ENCODE results near the gene TGIF2. TPM values are rescaled to one million over a fixed set of nuclear protein-coding genes. Genes with fewer than 3 reads are reported as not detected.

TGIF2 gene
- total RNA-seq (2012; rRNA removed) = 9.7 and 10.6 TPM in 2 replicates
- polyA plus RNA-seq (2012; rRNA removed) = 11.6 and 12.7 TPM in 2 replicates
- polyA plus RNA-seq (2012; cell fraction: cytosol; rRNA removed) = 7.5 and 9.7 TPM in 2 replicates
- polyA plus RNA-seq (2012; cell fraction: nucleus; rRNA removed; ENCODE audit: low replicate concordance) = 9.9 and 15.1 TPM in 2 replicates
- percentile 63 among the genes with signal in this experiment for Bru-seq, nascent RNA
- percentile 85 among the genes with signal in this experiment for BruChase-seq, experiment 1, labeled RNA remaining after a 6-hour chase
- percentile 89 among the genes with signal in this experiment for BruChase-seq, experiment 2, labeled RNA remaining after a 2-hour chase
- long read RNA-seq, transcript TGIF2-201 (3 exons, 3,406 nt) = major isoform, 9 of 19 reads
- long read RNA-seq, partial matches to known transcripts = 4 of 19 reads
- long read RNA-seq, other reads (novel, unspliced or antisense) = 5 of 19 reads

- H3K4me1 ChIP-seq (ENCODE audit: control insufficient read depth, insufficient read depth, low read length) = peaks cover 13% of the 10 kb centered on the region
- peaks cover 29% of the 10 kb centered on the region for H4K20me1 ChIP-seq (ENCODE audit: insufficient read depth, low read length)
- peaks cover 24% of the 10 kb centered on the region for H3K9me1 ChIP-seq (ENCODE audit: insufficient read depth, low read length)
- H4K8ac ChIP-seq (ENCODE audit: low read depth in 2 of 2, low read length in 2 of 2) = peak within 1 kb of the TSS; percentile 99 to 100
- H2AFZ ChIP-seq (replicated peaks; ENCODE audit: low read length, poor library complexity) = peak within 1 kb of the TSS; percentile 98
- peak within 1 kb of the TSS; percentile 95 for H3K4me2 ChIP-seq (ENCODE audit: low read depth, low read length)
- H2AK5ac ChIP-seq (ENCODE audit: low read depth, low read length) = peak within 1 kb of the TSS; percentile 96
- H3K36me3 ChIP-seq (ENCODE audit: control insufficient read depth, insufficient read depth, low read length) = no peaks in the 10 kb centered on the region
- H3K27me3 ChIP-seq (ENCODE audit: control insufficient read depth, insufficient read depth, low read length) = no peaks in the 10 kb centered on the region
- DNase-seq (peak; percentile 81), ATAC-seq (ENCODE audit: low read depth) (peak; percentile 91)
- BruUV-seq (replicated peaks) = no TSS peak
- in situ Hi-C loops (cut with MboI; ENCODE audit: low sequenced_read_pairs) = no loop called here
- peak within 1 kb of the TSS; percentile 72 for H3K18ac ChIP-seq (ENCODE audit: low read depth, low read length)
- CTCF ChIA-PET = no interaction called here
- peak within 1 kb of the TSS; percentile 98; the same call in 2 of the 3 replicates for H2BK15ac ChIP-seq (ENCODE audit: low read depth, low read length)
- peak within 1 kb of the TSS; percentile 47 for H3K56ac ChIP-seq (ENCODE audit: extremely low read depth, insufficient read depth, low read length)
- peak within 1 kb of the TSS; percentile 81 for H3K27ac ChIP-seq (ENCODE audit: insufficient read depth, low read length)
- peak within 1 kb of the TSS; percentile 91 for H4K91ac ChIP-seq (ENCODE audit: insufficient read depth, low read depth, low read length)
- peak within 1 kb of the TSS; percentile 71 for H3K9ac ChIP-seq (ENCODE audit: low read depth, low read length)
- TF ChIP-seq RFX5 (IDR thresholded peaks at IDR 0.05; ENCODE audit: low read depth, low read length) = no peak
- TF ChIP-seq FOS (IDR thresholded peaks at IDR 0.05; ENCODE audit: low read depth, low read length) = no peak
- no peak; the same call in 1 of the 2 replicates for TF ChIP-seq CHD1 (IDR thresholded peaks at IDR 0.05; ENCODE audit: low read depth, low read length)
- TF ChIP-seq MAFK (IDR thresholded peaks at IDR 0.05; ENCODE audit: low read depth, low read length) = no peak
- TF ChIP-seq SMC3 (IDR thresholded peaks at IDR 0.05; ENCODE audit: low read depth, low read length) = no peak
- no peak for TF ChIP-seq ELK1 (IDR thresholded peaks at IDR 0.05; ENCODE audit: borderline replicate concordance, low read depth, low read length)
- TF ChIP-seq MAZ (IDR thresholded peaks at IDR 0.05; ENCODE audit: borderline replicate concordance, low read depth, low read length) = peak; percentile 100
- TF ChIP-seq POLR2A (IDR thresholded peaks at IDR 0.05; ENCODE audit: low read depth, low read length) = peak; percentile 61
- TF ChIP-seq RCOR1 (IDR thresholded peaks at IDR 0.05; ENCODE audit: insufficient replicate concordance, low read length) = no peak
- 0 out of 2 replicates have a peak, but pooled peaks have one; percentile 25 for TF ChIP-seq MXI1 (IDR thresholded peaks at IDR 0.05; ENCODE audit: borderline replicate concordance, low read depth, low read length)
- POLR2A ChIA-PET (ENCODE audit: unreplicated experiment) = no interaction called here
- intact Hi-C loops (cut with micrococcal nuclease) = no loop called here
- H3K23ac ChIP-seq (ENCODE audit: low read depth, low read length) = peak within 1 kb of the TSS; percentile 88
- peak within 1 kb of the TSS; percentile 87 for H2BK120ac ChIP-seq (ENCODE audit: low read depth, low read length)
- peak within 1 kb of the TSS; percentile 90 for H4K5ac ChIP-seq (ENCODE audit: low read depth, low read length)
- H3K14ac ChIP-seq (replicated peaks; ENCODE audit: low read depth, low read length) = peak within 1 kb of the TSS; percentile 97
- 3% methylated on average over 29 of the region's 80 CpGs; no CpG with 5 or more reads in 1 of the 2 experiments for WGBS, 2 experiments (ENCODE audit: extremely low coverage in 2 of 2, insufficient read length in 1 of 2)
- dilution Hi-C loops (cut with HindIII; ENCODE audit: low sequenced_read_pairs, unreplicated experiment) = no loop called here
- H2BK5ac ChIP-seq (ENCODE audit: low read depth, low read length, poor library complexity, severe bottlenecking) = peak within 1 kb of the TSS; percentile 23
- peak within 1 kb of the TSS; percentile 57; the same call in 1 of the 2 replicates for H2BK20ac ChIP-seq (ENCODE audit: low read depth, low read length)
- H2AK9ac ChIP-seq (replicated peaks; ENCODE audit: low read depth, low read length, poor library complexity) = peak within 1 kb of the TSS; percentile 97
- H3K79me1 ChIP-seq (ENCODE audit: low read depth in 1 of 2, low read length in 2 of 2) = peaks cover 20 to 40% of the 10 kb centered on the region in 2 experiments
- peak within 1 kb of the TSS; percentile 98 for H3K4ac ChIP-seq (ENCODE audit: low read depth, low read length)
- H3K4me3 ChIP-seq (ENCODE audit: insufficient read depth, low read depth, low read length) = peak within 1 kb of the TSS; percentile 60
- no peaks in the 10 kb centered on the region for H3K9me3 ChIP-seq (ENCODE audit: control insufficient read depth, insufficient read depth, low read length)
Measured at GRCh38 chr20:36573103-36573797, at the start of gene TGIF2. Gene TGIF2, plus strand, starts transcription at chr20:36573597. Its CDS starts 5,178 bp downstream, at chr20:36578775.

Measured in IMR-90 (cell line).